Choroid plexus epithelial cell (primary cell): ENCODE data around the gene HUWE1.
"Not testable (repeated sequence)": the region's sequence is repeated elsewhere in the genome, so short reads cannot be mapped to it uniquely, and the experiment has no call there.

ENCODE experiments used
- DNase-seq: peaks from one replicate; pipeline ENCODE4 v3.0.0-alpha.2; 2010; ENCODE audit warnings: low read depth
- H3K4me3 ChIP-seq: 2 replicates; pipeline ENCODE4 v1.5.1; 2011; ENCODE audit warnings: low read depth, mild to moderate bottlenecking, control low read depth, low read length, moderate library complexity
- TF ChIP-seq, protein P1 (sequence below): conservative IDR thresholded peaks from 2 replicates; pipeline ENCODE4 v1.5.1; 2011; ENCODE audit warnings: low read depth, mild to moderate bottlenecking, control low read depth, inconsistent platforms, low read length, moderate library complexity

Gene HUWE1

DNA sequence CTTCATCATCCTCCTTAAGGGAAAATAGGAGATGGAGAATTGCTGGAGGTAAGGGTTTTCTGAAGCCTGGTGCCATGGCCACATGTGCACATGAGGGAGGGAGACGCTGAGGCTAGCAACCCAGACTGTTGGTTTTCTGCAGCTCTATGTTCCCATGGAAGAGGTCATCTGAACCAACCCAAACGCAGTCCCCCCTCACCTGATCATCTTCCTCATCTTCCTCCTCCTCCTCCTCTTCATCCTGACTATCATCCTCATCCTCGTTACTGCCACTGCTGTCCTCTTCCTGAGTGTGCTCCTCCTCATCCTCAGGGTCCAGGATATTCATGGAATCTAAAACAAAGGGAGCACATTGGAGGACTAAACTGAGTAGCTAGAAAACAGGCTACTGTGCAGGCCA is 124.6 kb downstream of the HUWE1 start:
- TF ChIP-seq, protein P1, sequence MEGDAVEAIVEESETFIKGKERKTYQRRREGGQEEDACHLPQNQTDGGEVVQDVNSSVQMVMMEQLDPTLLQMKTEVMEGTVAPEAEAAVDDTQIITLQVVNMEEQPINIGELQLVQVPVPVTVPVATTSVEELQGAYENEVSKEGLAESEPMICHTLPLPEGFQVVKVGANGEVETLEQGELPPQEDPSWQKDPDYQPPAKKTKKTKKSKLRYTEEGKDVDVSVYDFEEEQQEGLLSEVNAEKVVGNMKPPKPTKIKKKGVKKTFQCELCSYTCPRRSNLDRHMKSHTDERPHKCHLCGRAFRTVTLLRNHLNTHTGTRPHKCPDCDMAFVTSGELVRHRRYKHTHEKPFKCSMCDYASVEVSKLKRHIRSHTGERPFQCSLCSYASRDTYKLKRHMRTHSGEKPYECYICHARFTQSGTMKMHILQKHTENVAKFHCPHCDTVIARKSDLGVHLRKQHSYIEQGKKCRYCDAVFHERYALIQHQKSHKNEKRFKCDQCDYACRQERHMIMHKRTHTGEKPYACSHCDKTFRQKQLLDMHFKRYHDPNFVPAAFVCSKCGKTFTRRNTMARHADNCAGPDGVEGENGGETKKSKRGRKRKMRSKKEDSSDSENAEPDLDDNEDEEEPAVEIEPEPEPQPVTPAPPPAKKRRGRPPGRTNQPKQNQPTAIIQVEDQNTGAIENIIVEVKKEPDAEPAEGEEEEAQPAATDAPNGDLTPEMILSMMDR: no peak
- DNase-seq: no peak

DNA sequence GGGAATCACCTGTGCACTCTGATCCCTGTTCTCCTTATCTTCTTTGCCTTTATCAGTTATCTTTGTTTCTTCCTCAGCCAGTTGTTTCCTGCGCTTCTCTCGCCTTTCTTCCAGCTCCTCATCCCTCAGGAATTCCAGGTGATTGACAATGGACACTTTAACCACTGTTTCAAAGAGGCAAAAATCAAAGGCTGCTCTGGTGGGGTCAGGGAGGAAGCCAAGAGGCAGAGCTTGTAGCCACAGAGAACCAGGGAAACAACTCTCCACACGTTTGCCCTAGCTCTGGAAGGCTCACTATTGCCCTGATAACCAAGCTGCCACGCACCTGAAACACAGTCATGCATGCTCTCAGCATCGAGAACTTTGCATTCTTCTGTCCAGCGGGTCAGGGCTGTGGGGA is 127.9 kb downstream of the HUWE1 start:
- no peak for DNase-seq
- TF ChIP-seq, protein P1: no peak
- H3K4me3 ChIP-seq: no peak overlapping the region

More for the DNA sequence above, 124.6 kb downstream of the HUWE1 start:
- H3K4me3 ChIP-seq: no peak overlapping the region

DNA sequence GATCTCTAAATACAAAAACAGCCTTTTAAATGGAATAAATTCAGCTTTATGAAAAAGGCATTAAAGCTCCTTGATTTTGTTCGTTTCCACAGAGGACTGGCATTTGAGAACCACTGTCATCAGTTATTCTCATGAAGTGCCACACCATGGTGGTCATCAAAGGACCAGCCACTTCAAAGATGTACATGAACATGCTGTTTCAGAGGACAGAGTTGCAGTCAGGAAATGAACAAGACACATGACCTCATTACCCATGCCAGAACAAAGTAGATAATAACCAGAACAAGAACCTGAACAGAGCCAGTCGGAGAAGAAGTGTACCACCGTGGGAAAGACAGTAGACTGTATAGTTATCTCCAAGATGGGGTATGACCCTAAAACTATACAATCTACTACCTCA is 129.7 kb downstream of the HUWE1 start:
- H3K4me3 ChIP-seq: no peak overlapping the region
- DNase-seq: no peak
- TF ChIP-seq, protein P1: no peak

- TF ChIP-seq, protein P1: no peak
- DNase-seq: no peak
- no peak overlapping the region for H3K4me3 ChIP-seq
These were observed 135.6 kb downstream of the HUWE1 start for GRCh38 chrX:53550756-53551463.

DNA sequence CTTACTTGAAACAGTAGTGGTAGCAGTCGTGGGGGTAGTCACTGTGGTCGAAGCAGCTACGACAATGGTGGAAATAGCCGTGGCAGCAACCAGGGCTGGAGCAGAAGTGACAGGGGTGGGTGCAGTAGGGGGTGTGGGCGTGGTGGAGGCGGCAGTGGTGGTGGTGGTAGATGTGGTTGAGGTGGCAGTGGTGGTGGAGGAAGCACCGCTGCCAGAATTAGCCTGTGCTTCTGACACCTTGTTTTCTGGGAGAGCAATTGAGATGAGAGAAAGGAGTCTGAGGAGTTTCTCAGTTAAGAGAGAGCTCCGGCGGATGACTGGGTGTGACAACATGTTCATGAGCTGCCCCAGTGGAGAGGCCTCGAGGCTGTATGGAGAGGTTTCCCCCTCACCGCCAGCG is 138.9 kb downstream of the HUWE1 start:
- H3K4me3 ChIP-seq: no peak overlapping the region
- DNase-seq: no peak
- TF ChIP-seq, protein P1: no peak

DNA sequence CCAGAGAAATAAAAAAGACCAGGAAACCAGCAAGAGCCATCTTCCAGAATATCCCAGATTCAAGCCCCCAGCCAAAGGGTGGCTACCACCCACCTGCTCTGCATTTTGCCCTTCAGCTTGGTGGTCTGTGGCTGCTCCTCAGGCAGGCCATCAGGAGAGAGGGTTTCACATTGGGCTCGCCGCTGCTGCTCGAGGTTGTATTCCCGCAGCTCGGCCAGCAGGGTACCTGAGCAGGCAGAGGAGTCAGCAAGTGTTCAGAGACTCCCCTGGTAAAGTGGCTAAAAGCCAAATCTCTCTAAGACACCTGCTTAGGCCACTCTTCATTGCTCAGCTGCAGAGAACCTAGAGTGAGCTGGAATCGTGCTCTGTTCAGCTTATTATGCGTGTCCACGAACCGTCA is 141.6 kb downstream of the HUWE1 start:
- TF ChIP-seq, protein P1: no peak
- H3K4me3 ChIP-seq: no peak overlapping the region
- DNase-seq: no peak

GRCh38 chrX:53538781-53539180 is 147.7 kb downstream of the HUWE1 start:
- TF ChIP-seq, protein P1: no peak
- H3K4me3 ChIP-seq: no peak overlapping the region
- DNase-seq: no peak

DNA sequence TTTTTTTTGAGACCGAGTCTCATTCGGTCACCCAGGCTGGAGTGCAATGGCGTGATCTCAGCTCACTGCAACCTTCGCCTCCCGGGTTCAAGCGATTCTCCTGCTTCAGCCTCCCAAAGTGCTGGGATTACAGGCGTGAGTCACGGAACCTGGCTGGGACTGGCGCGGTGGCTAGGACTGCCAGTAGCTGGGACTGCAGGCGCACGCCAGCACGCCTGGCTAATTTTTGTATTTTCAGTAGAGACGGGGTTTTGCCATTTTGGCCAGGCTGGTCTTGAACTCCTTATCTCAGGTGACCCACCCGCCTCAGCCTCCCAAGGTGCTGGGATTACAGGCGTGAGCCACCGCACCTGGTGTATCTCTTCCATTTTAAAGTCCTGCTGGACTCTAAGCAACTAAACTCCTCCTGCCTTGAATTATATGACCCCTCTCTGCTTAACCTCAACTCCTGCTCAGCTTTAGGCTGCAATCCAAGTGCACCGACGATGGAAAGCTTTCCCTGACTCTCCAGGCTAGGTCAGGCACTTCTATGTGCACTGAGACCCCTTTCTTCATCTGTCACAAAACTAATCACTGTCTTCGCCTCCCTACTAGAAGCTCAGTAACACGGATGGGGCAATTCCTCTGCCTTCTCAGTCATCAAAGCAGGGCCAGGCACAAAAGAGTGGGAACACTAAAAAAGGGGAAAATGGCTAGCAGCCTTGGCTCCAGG is 155.1 kb downstream of the HUWE1 start:
- not testable (repeated sequence) for DNase-seq

More for the DNA sequence above, 155.1 kb downstream of the HUWE1 start:
- H3K4me3 ChIP-seq: not testable (repeated sequence)
